Measurements from ENCODE around the gene C5orf52. TPM values are rescaled to one million over a fixed set of nuclear protein-coding genes. Genes with fewer than 3 reads are reported as not detected.

The C5orf52 gene
- total RNA-seq, 2 experiments from 2014 or later = not detected

Other genes starting within 250 kb of the C5orf52 start
- gene NIPAL4, start 211.3 kb upstream of the C5orf52 start, total RNA-seq = 1 to 10 TPM; 2.5 to 2.9 TPM
- 100 to 1,000 TPM; 107 to 111 TPM for gene ADAM19, start 95.8 kb upstream of the C5orf52 start, total RNA-seq
- gene SOX30, start 19.1 kb upstream of the C5orf52 start, total RNA-seq = under 1 TPM; 0.65 to 0.93 TPM
- 10 to 100 TPM; 28.6 to 33.5 TPM for gene THG1L, start 59.9 kb downstream of the C5orf52 start, total RNA-seq
- gene LSM11, start 72.2 kb downstream of the C5orf52 start, total RNA-seq = 1 to 10 TPM; 7.4 to 8.0 TPM
- 10 to 100 TPM; 48.7 to 49.4 TPM for gene CLINT1, start 187.6 kb downstream of the C5orf52 start, total RNA-seq